Calu3 (cell line): ENCODE measurements around the gene DDX31. TPM values are rescaled to one million over a fixed set of nuclear protein-coding genes. Genes with fewer than 3 reads are reported as not detected.

Source experiments
- BruUV-seq: library from RNA; stranded (reverse); fragments of 400-500 nt; replicated peaks from 2 replicates; lab custom pipeline; 2021; lab: Mats Ljungman, UMichigan
- CTCF ChIA-PET: fragments of 300-600 bp; sonication (Branson Sonifier 250); formaldehyde crosslinking; loops from one replicate; lab custom pipeline; 2022; ENCODE audit warnings: antibody characterized with exemption; lab: Charles Lee
- DNase-seq: peaks from one replicate; pipeline ENCODE4 v3.0.0; 2022
- H3K27ac Mint-ChIP-seq: one replicate; pipeline ENCODE4 v1.8.0; 2022; ENCODE audit warnings: mixed read lengths; ENCODE audit not compliant: unreplicated experiment
- H3K27me3 Mint-ChIP-seq: one replicate; pipeline ENCODE4 v1.8.0; 2022; ENCODE audit warnings: mixed read lengths; ENCODE audit not compliant: unreplicated experiment
- H3K36me3 Mint-ChIP-seq: one replicate; pipeline ENCODE4 v1.8.0; 2022; ENCODE audit warnings: mild to moderate bottlenecking, moderate library complexity, mixed read lengths; ENCODE audit not compliant: insufficient read depth, unreplicated experiment
- H3K4me1 Mint-ChIP-seq: one replicate; pipeline ENCODE4 v1.8.0; 2022; ENCODE audit warnings: mild to moderate bottlenecking, low read depth, mixed read lengths; ENCODE audit not compliant: unreplicated experiment
- H3K4me3 Mint-ChIP-seq: one replicate; pipeline ENCODE4 v1.8.0; 2022; ENCODE audit warnings: mild to moderate bottlenecking, low read depth, moderate library complexity, mixed read lengths; ENCODE audit not compliant: unreplicated experiment
- H3K9me3 Mint-ChIP-seq: one replicate; pipeline ENCODE4 v1.8.0; 2022; ENCODE audit warnings: low read depth, mixed read lengths; ENCODE audit not compliant: unreplicated experiment
- intact Hi-C: fragments of 100-400 bp; cut with micrococcal nuclease; formaldehyde crosslinking; loops from one replicate; pipeline ENCODE4 v1.10.0; 2022; ENCODE audit not compliant: unreplicated experiment
- total RNA-seq: library from RNA; stranded (reverse); gene quantifications from 2 replicates; pipeline ENCODE4 v1.2.3, GENCODE V29; 2022
- TF ChIP-seq, protein P1 (sequence below): fragments of 200-600 bp; IDR thresholded peaks from one replicate; pipeline ENCODE4 v1.8.0; 2022; ENCODE audit warnings: antibody characterized with exemption; ENCODE audit not compliant: unreplicated experiment

DDX31 gene
- total RNA-seq, 1 experiment from 2014 or later: 18.4 TPM

DNA sequence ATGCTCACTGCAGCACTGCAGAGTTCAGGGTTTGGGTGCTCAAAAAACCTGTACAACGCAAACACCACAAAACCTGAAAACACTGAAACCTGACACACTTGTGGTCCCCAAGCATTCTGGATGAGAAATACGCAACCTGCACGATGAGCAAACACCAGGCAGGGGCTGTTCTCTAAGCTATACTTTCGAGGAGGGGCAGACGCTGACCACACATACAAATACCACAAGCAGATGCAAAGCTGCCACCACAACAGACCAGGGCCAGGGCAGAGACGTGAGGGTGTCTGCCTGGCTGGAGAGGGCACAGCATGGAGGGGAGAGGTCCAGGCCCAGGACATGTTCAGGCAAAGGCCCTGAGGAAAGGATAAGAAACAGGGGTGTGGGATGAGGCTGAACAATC is 64.4 kb downstream of the DDX31 start:
- TF ChIP-seq, protein P1, sequence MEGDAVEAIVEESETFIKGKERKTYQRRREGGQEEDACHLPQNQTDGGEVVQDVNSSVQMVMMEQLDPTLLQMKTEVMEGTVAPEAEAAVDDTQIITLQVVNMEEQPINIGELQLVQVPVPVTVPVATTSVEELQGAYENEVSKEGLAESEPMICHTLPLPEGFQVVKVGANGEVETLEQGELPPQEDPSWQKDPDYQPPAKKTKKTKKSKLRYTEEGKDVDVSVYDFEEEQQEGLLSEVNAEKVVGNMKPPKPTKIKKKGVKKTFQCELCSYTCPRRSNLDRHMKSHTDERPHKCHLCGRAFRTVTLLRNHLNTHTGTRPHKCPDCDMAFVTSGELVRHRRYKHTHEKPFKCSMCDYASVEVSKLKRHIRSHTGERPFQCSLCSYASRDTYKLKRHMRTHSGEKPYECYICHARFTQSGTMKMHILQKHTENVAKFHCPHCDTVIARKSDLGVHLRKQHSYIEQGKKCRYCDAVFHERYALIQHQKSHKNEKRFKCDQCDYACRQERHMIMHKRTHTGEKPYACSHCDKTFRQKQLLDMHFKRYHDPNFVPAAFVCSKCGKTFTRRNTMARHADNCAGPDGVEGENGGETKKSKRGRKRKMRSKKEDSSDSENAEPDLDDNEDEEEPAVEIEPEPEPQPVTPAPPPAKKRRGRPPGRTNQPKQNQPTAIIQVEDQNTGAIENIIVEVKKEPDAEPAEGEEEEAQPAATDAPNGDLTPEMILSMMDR: no peak
- peaks cover 15% of the 10 kb centered on the region for H3K36me3 Mint-ChIP-seq
- H3K27me3 Mint-ChIP-seq: no peaks in the 10 kb centered on the region
- no peak for DNase-seq
- no peaks in the 10 kb centered on the region for H3K9me3 Mint-ChIP-seq
- intact Hi-C loops: no loop called here
- no TSS peak for BruUV-seq
- CTCF ChIA-PET: no interaction called here
- no peak overlapping the region for H3K27ac Mint-ChIP-seq
- no peak overlapping the region for H3K4me3 Mint-ChIP-seq
- H3K4me1 Mint-ChIP-seq: no peaks in the 10 kb centered on the region

DNA sequence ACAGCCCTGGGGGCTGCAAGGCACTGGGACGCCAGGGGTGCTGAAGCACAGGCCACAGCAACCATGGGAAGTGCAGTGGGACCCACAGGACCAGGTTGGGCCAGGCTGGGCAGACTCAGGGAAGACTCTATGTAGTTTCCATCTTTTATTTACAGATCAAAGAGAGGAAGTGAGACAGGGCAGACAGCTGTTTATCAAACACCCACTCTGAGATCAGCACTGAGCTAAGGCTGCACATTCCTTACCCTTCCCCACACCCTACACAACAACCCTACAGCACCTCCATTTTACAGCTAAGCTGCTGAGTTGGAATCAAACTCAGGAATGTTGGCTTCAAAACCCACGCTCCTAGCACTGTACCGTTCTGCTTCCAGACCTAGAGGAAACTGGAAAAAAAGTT is 67.6 kb downstream of the DDX31 start:
- Mint-ChIP-seq H3K4me3 (no peak overlapping the region), H3K27me3 (no peaks in the 10 kb centered on the region), H3K9me3 (no peaks in the 10 kb centered on the region), H3K4me1 (no peaks in the 10 kb centered on the region), H3K27ac (no peak overlapping the region), H3K36me3 (peaks cover 15% of the 10 kb centered on the region)
- CTCF ChIA-PET: no interaction called here
- TF ChIP-seq, protein P1: no peak
- intact Hi-C loops: no loop called here
- DNase-seq: no peak
- BruUV-seq: no TSS peak

DNA sequence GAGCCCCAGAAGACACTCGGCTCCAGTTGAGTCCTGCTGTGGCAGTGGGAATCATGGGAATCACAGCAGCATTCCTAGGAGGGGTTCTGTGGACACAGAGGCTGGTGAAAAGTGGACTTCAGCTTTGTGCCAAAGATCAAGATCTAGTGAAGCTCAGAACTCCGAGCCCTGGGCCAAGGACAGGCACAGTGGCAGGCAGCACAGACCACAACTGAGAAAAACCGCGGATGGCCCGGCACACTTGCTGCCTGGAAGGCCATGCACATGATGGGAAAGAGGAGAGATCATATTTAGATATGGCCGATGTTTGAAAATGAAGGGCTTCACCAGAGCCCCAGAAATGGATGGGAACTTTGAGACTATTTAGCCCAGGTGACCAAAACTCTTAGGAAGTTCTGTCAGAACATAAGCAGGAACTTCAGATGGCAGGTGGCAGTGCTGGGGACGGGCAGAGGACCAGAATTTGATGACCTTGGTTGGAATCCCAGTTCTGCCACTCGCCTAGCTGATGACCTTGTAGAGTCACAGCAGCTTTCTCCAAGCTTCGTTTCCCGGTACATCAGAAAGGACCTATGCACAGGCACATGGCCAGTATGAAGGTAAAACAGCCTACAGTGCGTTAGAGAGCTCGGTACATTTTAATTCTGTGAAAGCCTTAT is 69.3 kb downstream of the DDX31 start:
- CTCF ChIA-PET: interaction anchor here (0.5 to 0.6 kb wide), 2 partner anchors 78 to 161 kb away, joined by 3 to 5 read pairs; no protein-coding TSS in a partner anchor
- TF ChIP-seq, protein P1: no peak
- Mint-ChIP-seq H3K4me1 (peaks cover 8% of the 10 kb centered on the region), H3K27ac (no peak overlapping the region), H3K27me3 (no peaks in the 10 kb centered on the region), H3K9me3 (no peaks in the 10 kb centered on the region), H3K4me3 (no peak overlapping the region), H3K36me3 (peaks cover 12% of the 10 kb centered on the region)
- intact Hi-C loops: no loop called here
- BruUV-seq: no TSS peak
- DNase-seq: no peak

DNA sequence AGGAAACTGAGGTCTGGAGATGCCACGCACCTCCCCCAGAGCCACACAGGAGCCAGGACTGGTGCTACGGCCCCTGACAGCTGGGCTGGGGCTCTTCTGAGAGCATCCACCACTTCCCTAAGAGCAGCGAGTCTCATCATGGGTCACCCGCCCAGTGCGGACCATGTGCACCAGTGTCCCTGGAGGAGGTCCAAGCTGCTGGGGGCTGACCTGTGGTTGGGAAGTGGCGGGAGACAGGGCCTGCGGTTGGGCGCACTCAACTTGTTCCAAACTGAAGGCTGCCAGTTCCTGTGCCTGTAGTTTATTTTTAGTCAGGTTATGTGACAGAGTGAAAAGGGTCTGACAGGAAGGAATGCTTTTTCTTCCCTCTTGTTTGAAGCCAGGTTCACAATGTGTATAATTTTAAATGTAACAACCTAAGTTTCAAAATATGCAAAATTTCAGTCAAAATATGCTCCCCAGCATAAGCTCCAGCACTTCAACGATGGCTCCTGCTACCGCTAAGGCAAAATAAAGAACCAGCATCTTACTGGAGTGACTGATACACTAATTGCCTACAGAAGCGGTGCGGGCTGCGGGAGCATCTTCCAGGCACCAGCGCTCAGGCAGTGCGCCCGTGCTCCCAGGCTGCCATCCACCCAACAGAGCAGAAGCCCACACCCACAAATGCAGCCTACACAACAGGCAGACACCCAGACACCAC is 72.6 kb downstream of the DDX31 start:
- H3K4me3 Mint-ChIP-seq: no peak overlapping the region

More for the DNA sequence above, 72.6 kb downstream of the DDX31 start:
- Mint-ChIP-seq H3K9me3 (no peaks in the 10 kb centered on the region), H3K36me3 (peaks cover 10% of the 10 kb centered on the region), H3K4me1 (peaks cover 8% of the 10 kb centered on the region), H3K27me3 (no peaks in the 10 kb centered on the region), H3K27ac (no peak overlapping the region)
- no peak for DNase-seq
- TF ChIP-seq, protein P1: no peak
- CTCF ChIA-PET: no interaction called here
- no TSS peak for BruUV-seq
- intact Hi-C loops: no loop called here
